Right ventricle myocardium inferior (tissue), 1 donor: ENCODE measurements around the gene CYFIP2. TPM values are rescaled to one million over a fixed set of nuclear protein-coding genes. Genes with fewer than 3 reads are reported as not detected.

Source experiments
- ATAC-seq: fragments of 200-7000 bp; cut with Tn5 transposase; one replicate; pipeline ENCODE4 v1.9.1; 2020; ENCODE audit warnings: mild to moderate bottlenecking, moderate library complexity
- DNase-seq: peaks from one replicate; pipeline ENCODE4 v3.0.0; 2021; ENCODE audit errors: missing footprints
- intact Hi-C: fragments of 100-400 bp; cut with DNase I; formaldehyde crosslinking; loops from one replicate; pipeline ENCODE4 v1.11.0; 2022
- total RNA-seq: library from RNA; stranded (reverse); fragmentation: NEBNext Ultra II Directional; extraction: Animal tissue kit (Norgen Biotek cat#: 25700); gene quantifications from one replicate; pipeline ENCODE4 v1.2.1, GENCODE V29; 2021
- donor health status: DM: no; HTN: yes; CAD: no; lungs with severe emphysema.

The CYFIP2 gene
- total RNA-seq, 1 donor from 2014 or later, result 29.6 TPM

DNA sequence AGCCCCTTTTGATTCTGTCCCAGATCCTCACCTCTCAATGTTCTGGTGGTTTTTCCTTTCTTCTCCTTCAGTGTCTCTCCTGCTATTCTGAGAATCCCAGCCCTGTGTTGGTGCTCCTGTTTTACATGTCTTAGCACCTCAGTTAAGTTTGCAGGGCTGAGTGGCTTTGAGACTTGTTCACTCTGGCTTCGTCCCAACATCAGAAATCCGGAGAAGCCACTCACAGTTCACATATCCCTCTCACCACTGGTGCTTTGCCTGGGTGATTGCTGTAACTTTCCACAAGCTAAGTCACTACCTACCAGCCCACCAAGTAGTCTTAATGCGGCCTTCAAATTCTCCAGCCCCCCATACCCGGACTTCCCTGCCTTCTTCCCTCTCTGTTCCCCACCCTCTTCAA, 40.2 kb downstream of the CYFIP2 start:
- intact Hi-C loops, result loop anchor here (5.0 kb wide), 1 partner anchor 39 kb away; the partner anchor contains the start of gene CYFIP2
- ATAC-seq, result no peak
- DNase-seq, result no peak

DNA sequence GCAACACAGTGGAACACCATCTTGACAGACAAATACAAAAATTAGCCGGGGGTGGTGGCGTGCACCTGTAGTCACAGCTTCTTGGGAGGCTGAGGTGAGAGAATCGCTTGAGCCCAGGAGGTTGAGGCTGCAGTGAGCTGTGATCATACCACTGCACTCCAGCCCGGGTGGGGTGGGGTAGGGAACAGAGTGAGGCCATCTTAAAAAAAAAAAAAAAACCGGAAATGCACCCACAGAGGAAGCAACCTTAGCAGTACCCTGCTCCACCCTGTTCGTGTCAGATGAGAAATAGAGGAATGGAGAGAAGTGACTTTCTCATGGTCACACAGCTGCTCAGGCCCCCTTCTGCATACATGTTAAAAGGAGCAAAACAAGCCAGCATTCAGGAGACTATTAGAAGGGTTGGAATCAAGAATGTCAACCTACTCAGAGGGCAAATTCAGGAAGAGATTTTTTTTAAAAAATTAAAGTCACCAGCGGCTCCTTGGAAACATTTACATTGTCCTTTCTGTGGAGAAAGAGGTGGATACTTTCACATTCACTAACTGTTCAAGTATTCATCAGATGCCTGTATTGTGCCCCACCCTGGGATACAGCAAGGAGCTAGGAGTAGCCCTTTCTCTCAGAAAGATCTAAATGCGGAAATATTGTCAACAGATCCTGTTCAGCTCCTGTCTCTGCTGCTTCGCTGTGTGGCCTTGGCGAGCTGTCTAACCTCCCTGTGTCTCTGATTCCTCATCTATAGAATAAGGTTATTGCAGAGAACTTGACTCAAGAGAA, 41.0 kb downstream of the CYFIP2 start:
- intact Hi-C loops, result loop anchor here (5.0 kb wide), 1 partner anchor 40 kb away; the partner anchor contains the start of gene CYFIP2
- no peak for ATAC-seq

DNA sequence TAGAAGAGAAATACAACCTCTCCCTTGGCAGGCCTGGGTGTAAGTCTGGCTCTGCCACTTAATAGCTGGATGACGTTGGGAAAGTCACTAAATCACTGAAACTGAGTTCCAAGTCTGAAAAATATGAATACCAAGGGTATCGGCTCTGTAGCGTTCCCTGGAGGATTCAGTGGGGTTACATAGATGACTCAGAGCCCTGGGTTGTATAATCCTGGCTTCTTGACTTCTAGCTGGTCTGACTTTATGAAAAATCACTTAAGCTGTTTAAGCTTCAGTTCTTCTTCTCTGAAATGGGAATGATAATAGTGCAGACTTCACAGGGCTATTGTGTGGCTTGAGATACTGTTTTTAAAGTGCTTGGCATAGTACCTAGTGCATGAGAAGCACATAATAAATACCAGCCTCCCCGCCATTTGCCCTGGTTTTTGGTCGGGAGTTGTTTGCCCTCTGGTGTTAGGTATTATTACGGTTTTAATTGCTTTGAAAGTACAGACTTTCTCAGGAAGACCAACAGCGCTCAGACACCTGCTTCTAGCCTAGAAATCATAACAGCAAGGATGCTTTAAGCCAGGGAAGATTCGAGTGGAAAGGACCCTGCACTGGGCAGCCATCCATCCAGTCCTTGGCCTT, 43.0 kb downstream of the CYFIP2 start:
- intact Hi-C loops, result loop anchor here (1.0 to 5.0 kb wide), 2 partner anchors 42 to 56 kb away; partner anchors contain the start of gene CYFIP2
- DNase-seq, result no peak
- peak; percentile 35 for ATAC-seq

More for the DNA sequence above, 41.0 kb downstream of the CYFIP2 start:
- DNase-seq, result no peak

DNA sequence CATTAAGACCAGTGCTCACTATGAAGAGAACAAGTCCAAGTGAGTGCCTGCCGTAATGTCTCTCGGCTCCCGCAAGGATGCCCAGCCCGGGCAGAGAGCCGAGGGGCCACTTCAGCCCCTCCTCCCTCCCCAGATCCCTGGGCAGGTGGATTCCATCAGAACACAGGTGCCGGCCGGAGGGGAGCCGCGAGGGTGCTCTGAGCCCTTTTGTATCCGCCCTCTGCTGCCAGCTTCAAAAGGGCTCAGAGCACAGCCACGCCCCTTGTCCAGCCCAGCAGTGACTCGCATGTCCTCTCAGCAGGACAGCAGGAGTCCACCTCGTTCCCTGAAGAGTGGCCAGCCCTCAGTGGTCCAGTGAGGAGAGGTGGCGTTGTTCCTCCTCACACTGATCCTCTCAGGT, 43.9 kb downstream of the CYFIP2 start:
- ATAC-seq, result no peak
- intact Hi-C loops, result loop anchor here (1.0 to 5.0 kb wide), 3 partner anchors 42 to 162 kb away; partner anchors contain the start of gene CYFIP2
- no peak for DNase-seq

DNA sequence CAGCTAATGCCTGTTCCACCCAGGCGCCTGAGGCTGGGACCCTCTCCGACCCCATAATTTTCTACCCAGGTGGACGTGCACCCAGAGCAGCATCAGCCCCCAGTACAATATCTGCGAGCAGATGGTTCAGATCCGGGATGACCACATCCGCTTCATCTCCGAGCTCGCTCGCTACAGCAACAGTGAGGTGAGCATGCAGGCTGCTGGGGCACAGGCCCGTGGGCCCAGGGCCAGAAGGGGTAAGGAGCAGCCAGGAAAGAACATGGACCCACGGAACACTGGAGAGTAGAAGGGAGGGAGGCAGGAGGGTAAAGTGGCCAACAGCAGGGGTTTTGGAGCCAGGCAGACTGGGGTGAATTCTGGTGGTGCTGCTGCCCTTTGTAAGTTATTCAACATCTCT, 45.7 kb downstream of the CYFIP2 start:
- no peak for DNase-seq
- intact Hi-C loops, result loop anchor here (5.0 kb wide), 1 partner anchor 164 kb away; no protein-coding TSS in a partner anchor
- ATAC-seq, result no peak

DNA sequence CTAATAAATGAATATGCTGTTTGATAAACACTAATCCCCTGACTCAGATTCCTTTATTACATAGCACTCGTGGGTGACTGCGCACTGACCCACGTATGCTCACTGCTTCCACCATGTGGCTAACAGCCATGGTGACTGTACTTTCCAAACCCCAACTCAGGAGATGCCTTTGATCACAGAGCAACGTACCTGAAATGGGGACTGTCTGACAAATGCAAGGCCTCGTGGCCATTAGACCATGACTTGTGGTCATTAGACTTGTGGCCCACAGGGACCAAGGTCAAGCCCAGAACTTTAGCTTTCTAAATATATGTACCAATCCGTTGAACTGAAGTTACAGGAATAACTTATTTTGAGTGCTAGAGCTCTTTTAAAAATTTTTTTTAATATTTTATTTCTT, 46.6 kb downstream of the CYFIP2 start:
- intact Hi-C loops, result loop anchor here (5.0 kb wide), 1 partner anchor 165 kb away; no protein-coding TSS in a partner anchor
- DNase-seq (no peak), ATAC-seq (no peak)

DNA sequence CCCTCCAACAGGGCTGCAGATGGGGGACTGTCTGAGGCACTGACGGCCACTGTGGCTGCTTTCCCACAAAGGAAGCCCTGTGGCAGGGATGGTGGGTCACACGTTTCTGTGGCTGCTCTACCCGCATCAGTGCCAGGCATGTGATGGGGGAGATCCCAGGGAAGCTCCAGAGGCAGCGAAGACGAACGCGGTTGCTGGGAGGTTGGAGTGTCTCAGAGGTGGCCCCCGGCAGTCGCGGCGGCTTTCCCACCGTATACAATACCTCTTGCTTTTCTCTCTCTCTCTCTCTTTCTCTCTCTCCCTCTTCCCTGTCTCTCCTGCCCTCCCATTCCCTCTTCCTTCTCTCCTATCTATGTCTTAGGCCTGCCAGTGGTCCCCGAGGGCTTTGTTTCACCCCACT, 56.7 kb downstream of the CYFIP2 start:
- intact Hi-C loops, result no loop called here
- no peak for DNase-seq
- ATAC-seq, result no peak

DNA sequence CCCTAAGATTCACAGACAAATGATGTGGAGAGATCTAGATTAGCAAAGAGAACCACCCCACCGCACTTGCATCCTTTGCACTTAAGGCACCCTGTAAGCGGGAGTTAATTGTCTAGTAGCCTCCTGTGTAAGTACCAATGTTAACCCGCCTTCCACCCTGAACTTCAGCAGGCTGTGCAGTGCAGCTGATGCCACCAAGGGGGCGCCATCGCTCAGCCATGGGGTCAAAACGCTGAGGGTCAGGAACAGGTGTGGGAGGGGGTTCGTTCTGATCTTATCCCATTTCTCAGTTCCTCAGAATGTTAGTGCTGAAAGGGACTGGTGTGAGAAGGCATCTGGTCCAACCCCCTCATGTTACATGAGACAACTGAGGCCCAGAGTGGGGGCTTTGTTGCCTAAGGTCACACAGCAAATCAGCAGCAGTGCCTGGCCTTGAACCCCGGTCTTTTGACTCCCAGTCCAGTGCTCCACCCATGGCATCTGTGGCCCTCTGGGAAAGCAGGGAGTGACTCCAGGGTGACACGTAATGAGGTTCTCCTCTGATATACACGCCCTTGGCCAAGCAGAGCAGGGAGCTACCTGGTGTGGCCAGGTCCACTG, 57.3 kb downstream of the CYFIP2 start:
- DNase-seq (no peak), ATAC-seq (no peak)
- intact Hi-C loops, result no loop called here

DNA sequence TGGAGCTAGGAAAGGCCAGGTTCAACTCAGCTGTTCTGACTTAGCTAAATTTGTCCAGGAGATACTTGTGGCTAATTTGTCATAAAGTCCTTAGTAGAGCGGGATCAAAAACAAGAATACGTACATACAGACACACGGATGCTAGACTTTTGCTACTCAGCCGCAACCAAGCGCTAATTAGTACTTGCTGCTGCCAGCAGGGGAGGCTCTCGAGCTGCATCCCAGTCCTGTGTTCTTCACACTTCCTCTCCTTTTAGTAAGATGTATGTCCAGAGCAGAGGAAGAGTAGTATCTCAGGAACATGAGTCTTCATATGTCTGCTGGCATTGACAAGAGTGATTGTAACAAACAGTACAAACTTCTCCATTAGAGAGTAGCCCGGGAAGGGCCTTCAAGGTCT, 58.3 kb downstream of the CYFIP2 start:
- no peak for DNase-seq
- intact Hi-C loops, result no loop called here

DNA sequence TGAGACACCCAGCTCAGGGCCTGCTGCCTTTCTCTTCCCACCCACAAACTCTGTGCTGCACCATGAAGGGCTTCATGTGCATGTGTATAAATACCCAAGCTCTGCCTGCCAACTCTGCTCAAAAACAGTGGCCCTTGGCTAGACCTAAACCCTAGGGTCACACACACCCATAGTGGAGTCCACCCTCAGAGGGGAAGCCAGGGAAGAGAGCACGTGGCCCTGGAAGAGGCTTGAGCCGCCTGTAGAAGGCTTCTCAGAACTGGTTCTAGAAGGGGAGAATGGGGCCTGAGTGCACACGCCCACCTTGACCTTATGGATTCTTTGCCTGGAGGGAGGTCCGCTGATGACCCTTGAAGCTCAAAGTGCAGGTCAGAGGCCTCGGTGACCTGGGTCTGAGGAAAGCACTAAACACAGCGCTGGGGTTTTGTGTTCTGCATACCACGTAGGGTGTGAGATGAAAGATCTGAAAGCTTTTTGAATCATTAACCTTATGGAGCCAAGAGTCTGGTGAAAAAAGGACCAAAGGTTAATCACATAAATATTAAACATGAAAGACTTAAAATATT, 60.6 kb downstream of the CYFIP2 start:
- ATAC-seq (no peak), DNase-seq (no peak)
- intact Hi-C loops, result loop anchor here (5.0 kb wide), 1 partner anchor 391 kb away; no protein-coding TSS in a partner anchor

More for the DNA sequence above, 58.3 kb downstream of the CYFIP2 start:
- ATAC-seq, result no peak

DNA sequence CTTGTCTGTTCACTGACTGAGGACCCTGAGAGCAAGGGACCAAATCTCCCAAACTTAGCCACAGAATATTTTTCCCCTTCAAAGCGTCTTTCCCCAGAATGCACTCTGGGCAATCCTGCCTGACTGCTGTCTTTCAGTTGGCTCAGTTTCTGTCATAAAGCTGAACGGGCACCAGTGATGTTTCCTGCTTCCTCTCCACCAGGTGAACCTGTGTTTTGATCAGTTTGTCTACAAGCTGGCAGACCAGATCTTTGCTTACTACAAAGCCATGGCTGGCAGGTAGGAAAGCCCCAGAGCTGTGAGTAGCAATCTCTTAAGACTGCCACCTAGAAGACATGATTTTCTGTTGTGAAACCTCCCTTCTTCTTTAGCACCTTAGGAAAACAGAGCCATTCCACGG, 61.8 kb downstream of the CYFIP2 start:
- ATAC-seq (no peak), DNase-seq (no peak)
- intact Hi-C loops, result loop anchor here (1.0 to 5.0 kb wide), 3 partner anchors 150 to 416 kb away; partner anchors contain the start of gene LSM11

DNA sequence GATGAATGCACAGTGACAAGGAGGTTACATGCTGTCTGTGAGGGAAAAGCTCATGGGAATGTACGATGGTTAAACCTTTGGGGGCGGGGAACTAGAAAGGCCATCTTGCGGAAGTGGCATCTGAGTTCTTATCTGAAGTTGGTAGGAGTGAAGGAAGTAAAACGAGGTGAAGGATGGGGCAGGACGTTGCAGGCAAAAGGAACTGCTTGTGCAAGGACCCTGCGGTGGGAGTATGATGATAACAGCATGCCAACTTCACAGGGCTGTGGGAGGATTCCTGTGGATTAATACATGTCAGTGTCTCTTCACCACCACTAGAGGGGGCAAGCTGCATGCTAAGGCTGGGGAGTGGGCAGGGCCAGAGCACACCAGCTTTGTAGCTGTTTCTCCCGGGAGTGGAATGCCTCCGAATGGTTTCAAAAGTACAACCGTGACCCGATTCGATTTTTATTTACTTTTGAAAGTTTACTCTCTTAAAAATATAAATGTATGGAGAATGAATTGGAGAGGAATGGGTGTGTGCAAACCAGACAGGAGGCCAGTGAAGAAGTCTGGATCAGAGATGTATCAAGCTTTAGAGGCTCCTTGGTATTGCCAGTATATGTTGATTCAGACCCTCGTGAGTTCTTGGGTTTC, 62.5 kb downstream of the CYFIP2 start:
- ATAC-seq, result peak; percentile 95
- DNase-seq, result peak; percentile 85
- intact Hi-C loops, result loop anchor here (1.0 to 5.0 kb wide), 3 partner anchors 149 to 415 kb away; partner anchors contain the start of gene LSM11

DNA sequence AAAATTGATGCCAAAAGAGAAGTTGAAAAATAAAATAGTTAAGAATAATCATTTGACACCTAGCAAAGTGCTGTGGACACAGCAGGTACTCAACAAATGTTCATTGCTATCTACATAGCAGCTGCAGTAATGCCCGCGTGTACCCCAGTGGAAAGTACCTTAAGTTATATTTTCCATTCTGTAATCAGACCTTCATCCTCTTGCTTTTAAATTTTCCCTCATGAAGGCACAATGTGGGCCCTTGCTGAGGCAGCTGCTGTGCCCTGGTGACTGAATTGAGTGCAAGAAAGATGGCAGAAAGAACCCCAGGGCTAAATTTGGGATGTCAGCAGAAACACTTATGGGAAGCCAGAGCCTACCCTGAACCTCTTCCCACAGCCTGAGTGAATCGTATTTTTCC, 65.9 kb downstream of the CYFIP2 start:
- no peak for DNase-seq
- no peak for ATAC-seq
- intact Hi-C loops, result no loop called here

DNA sequence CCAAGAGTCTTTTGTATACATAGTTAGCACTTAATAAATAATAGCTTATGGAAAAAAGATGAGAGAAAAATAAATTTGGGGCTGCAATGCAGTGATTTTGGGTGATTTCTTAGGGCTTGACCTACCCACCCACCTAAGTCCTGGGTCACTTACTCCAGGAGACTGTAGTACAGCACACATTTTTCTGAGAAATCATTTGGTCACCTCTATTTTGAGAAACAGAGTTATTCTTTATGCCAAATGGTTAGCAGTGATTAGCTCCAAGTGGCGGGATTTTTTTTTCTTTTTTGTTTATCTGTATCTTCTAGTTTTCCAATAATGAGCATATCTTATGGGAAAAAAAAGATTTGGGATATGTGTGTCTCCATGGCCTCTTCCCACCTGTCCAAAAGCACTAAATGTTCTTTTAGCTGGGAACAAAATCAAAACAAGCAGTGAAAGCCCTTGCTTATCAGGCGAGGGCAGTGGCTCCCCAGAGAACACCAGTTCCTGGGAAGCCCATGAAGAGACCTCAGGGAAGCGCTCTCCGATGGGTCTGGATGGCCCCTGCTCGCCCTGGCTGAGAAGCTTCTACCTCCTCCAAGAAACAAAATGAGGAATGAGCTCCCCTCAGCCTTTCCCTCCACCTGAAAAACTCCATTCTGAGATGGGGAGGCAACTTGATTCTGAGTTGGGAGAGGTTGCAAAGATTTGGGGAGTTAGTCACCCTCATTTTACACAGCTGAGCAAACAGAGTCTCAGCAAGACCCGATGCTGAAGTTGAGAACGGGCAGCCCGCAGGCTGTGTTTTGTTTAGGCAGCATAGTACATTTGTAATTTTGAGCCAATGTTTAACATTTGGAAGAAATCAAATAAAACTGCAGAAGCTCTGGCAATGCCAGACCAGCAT, 69.9 kb downstream of the CYFIP2 start:
- ATAC-seq (peak; percentile 72), DNase-seq (no peak)
- intact Hi-C loops, result no loop called here

DNA sequence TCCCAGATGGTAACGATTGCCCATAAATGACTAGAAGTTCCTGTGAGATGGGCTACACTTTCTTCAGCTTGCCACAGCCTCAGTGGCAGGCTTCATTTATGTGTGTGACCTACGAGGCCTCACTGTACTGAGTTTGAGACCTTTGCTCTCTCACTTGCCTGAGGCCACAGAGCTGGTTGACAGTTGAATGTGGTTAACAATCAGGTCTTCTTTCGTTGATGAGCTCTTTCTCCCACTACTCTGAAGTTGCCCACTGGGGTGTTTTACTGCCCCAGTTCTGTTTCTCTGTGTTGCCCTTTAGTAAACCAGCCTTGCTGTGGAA, 70.5 kb downstream of the CYFIP2 start:
- peak; percentile 18 for ATAC-seq
- intact Hi-C loops, result no loop called here
- no peak for DNase-seq

DNA sequence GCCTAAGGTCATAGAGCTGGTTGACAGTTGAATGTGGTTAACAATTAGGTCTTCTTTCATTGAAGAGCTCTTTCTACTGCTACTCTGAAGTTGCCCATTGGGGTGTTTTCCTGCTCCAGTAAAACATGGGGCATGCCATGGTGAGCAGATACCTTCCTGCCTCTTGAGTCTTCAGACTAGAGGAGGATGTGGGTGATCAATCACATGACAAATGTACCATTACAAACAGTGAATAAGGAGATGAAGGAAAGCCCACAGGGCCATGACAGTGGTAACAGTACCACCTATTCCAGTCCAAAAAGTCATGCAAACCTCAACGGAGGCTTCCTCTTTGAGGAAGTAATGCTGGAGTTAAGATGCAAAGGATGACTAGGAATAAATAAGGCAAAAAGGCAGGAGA, 73.5 kb downstream of the CYFIP2 start:
- DNase-seq (no peak), ATAC-seq (no peak)
- intact Hi-C loops, result no loop called here

DNA sequence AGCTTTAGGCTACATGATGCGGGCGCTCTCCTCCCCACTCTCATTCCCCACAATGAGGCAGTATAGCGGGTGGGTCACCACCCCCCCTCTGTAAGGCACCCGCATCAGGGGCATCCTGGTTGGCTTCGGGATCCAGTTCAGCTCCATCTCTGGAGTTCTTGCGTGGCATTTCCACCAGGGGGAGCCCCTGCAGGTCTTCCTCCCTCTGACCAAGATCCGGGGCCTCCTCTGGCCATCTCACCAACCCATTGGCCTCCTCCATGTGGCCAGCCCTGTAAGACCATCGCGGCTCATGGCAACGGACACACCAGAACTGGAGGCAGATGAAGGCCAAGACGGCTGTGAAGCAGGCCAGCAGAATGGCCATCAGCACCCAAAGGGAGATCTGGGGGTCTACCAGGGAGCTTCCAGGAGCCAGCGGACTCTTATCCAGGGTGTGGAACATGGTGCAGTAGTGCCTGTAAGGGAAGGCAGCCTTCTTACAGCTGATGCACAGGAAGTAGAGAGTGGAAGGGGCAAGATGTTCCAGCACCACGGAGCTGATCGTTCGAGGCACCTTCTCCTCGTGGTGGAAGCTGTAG, 77.0 kb downstream of the CYFIP2 start:
- ATAC-seq (no peak), DNase-seq (no peak)
- intact Hi-C loops, result no loop called here
